Stimulated activated CD4-positive, alpha-beta T cell treated with anti-CD3 and anti-CD28 coated beads, Interleukin-15, amount 100 ng/mL, for 24 hours (primary cell): ENCODE measurements around the gene TOM1.
"Not testable (repeated sequence)": the region's sequence is repeated elsewhere in the genome, so short reads cannot be mapped to it uniquely, and the experiment has no call there.

Source experiments
- DNase-seq: peaks from one replicate; pipeline ENCODE4 v3.0.0-alpha.2; 2020

Gene TOM1

DNA sequence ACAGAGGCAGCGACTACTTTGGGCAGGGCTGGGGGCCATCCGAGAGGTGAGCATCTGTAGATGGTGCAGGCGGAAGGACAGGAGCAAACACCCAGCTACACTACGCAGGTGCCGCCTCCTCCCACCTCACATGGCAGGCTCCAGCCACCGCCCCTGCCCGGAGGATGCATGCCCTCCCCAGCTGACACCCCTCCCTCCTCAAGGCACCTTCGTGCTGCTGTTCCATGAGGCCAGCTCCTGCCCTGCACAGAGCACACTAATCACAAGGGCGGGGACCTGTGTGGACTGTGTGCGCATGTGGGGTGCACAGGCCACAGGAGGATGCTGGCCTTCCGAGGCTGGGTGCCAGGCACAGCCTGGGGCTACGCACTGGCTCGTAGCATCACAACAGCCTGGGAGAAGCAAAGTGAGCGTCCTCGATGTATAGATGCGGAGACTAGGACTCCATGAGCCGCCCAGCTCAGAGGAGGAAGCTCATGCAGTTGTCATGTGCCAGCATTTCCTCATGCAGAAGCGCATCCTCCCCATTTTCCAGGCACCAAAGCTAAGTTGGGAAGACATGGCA is 48.4 kb downstream of the TOM1 start:
- no peak for DNase-seq

DNA sequence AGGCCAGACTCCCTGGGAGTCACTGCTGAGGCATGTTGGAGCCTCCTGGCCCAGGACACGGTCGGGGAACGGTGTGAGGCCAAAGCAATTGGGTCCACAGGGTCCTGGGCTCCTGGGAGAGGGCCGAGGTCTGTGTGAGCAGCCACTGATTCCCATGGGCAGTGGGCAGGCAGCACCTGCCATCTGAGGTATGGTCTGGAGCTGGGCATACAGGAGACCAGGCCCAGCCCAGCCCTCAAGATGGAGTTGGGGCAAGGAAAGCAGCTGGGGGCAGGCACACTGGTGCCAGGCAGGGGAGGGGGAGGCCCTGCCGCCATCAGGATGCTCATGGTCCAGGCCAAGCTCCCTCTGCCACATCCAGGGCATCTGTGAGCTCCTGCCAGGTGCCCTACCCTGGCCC is 49.0 kb downstream of the TOM1 start:
- DNase-seq: no peak

DNA sequence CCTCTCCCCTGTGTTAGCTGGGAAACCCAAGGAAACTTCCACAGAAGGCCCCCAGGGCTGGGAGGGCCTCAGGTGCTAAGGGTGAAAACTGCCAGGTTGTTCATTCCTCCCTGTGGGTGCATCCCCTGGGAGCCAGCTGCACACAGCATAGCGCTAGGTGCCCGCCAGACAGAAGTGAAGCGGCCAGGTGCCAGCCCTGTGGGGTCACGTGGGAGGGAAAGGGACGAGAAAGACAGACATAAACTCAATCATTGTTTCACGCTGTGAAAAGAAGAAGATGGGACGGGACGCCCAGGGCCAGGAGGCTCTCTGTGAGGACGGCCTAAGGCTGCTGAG is 49.6 kb downstream of the TOM1 start:
- DNase-seq: no peak

DNA sequence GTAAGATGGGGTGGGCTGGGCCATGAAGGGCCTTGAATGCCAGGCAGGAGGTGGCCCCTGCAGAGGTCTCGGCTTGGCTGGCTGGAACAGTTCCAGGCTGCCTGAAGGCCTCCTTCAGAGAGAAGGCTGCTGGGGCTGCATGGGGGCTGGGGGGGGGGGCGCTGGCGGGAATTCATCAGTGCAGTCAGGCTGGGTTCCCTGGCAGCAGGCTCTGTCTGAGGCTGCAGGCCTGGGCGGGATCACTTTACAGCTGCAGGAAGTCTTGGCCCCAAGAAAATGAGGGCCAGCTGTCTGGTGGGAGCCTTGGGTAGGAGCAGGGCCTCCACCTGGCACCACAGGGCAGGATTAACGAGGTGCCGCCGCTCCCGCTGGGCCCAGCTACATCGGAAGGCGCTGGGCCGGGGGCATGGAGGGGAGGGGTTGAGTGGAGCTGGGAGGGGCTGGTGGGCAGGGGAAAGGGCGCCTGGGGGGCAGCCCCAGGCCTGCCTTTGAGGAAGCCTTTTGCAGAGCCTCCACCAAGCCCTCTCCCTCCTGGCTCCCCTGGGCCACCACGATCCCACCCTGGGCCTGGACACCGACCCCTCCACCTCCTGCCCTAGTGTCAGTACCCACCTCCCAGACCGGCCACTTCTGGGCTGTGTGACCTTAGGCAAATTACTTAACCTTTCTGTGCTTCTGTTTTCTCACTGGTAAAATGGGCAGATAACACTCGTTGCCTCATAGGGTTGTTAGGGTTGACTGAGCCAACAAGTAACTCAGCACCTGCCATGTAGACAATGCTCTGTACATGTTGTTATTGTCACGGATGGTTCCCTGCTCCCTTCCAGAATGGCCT is 50.2 kb downstream of the TOM1 start:
- DNase-seq: no peak

DNA sequence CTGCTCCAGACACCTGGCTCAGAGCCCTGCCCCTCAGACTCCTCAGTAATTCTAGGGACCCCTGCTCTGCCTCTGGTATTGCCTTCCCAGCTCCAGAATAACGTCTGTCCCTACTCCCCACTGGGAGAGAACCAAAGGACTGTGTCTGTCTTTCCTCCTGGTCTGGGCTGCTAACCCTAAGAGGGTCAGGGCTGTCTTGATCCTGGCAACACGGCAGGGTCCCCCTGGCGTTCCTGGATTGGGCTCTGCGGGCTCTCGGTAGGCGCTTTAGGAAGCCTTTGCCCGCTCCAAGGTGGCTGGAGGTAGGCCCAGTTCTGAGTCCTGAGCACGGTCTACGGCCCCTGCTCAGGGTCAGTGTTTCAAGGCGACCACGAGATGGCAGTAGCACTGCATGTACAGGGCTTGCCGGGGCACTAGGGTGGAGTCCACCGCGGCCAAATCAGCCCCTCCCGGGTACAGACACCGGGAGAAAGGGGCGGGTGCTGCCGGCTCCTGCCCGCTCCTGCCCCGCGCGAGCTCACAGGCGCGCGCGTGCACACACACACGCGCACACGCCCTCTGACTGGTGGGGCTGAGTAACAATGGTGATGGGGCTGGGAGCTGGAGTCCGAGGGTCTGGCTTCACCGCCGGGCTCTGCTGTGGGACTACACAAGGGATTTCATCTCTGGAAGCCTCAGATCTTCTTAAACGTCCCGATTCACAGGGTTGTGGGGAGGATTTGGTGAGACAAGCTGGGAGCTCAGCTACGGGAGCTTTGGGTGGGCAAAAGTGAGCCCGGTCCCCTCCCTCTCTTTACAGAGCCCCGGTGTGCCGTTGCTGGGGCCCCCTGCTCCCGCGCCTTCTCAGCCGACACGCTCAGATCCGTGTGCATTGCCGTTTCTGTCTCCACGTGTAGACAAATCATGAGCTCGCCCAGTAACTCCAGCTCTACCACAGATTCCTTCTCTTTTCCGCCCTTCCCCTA is 51.1 kb downstream of the TOM1 start:
- peak; percentile 94 for DNase-seq

DNA sequence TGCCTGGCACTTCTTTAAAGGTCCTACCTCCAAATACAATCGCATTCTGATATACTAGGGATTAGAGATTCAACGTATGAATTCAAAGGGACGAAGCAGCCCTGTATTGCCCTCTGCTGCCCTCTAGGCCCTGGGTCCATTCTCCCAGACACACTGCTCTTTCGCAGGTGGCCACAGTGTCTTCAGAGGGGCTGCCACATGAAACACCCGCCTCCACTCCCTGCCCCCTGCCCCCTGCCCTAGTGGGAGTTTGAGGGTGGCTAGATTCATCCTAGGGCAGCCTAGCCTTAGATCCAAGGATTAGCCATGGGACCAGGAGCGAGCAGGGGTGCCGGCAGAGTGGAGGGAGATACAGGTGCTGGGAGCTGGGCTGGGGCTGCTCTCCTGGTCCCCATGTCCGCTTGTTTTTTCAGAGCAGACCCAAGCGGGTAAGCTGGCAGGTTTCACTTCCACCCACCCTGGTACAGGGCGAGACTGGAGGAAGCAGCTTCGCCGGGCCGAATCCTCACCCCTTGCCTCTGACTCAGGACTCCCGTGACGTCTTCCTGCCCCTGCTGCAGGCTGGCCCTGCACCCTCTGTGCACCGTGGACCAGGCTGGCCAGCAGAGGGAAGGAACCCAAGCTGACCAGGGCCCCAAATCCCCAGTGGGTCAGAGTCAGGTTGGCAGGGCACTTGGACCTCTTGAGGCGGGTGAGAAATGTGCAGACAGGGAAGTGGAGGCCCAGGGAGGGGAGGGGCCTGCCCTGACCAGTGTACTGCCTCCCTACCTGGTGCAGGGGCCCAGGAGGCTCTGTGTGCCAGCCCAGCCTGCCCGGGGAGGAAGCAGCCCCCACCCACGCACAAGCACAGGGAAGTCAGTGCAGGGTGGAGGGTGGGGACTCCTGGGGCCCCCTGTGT is 52.8 kb downstream of the TOM1 start:
- peak; percentile 80 for DNase-seq

DNA sequence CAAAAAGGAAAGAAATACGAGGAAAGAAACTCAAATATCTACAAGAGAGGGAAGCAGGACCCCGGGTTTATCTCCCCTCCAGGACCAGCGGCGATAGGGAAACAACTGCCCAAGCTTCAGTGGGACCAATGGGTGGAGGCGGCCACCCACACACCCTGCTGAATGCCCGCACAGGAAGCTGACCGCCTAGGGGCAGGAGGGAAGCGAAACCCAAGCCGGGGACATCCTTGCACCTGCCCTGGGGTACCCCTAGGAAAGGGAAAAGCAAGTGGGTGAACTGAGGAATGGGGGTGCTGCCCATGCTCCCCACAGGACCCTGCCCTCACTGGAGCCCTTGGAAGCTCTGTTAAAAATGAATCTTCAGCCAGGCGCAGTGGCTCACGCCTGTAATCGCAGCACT is 53.6 kb downstream of the TOM1 start:
- no peak for DNase-seq

DNA sequence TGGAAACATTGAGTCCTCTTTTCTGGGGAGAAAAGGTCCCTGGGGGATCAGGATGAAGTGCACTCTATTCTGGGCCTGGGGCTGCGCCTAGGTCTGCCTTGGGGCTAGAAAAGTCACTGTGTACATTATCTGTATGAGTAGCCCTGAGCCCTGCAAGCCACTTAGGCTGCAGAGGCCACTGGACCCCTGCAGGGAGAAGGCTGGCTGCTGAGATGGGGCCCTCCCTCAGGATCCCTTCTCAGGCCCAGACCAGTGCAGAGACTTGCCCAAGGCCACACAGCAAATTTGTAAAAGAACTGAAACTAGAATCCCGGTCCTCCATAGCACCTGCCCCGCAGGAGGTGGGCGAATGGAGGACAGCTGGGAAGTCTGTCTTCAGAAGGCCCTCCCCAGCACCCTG is 54.4 kb downstream of the TOM1 start:
- DNase-seq: no peak

DNA sequence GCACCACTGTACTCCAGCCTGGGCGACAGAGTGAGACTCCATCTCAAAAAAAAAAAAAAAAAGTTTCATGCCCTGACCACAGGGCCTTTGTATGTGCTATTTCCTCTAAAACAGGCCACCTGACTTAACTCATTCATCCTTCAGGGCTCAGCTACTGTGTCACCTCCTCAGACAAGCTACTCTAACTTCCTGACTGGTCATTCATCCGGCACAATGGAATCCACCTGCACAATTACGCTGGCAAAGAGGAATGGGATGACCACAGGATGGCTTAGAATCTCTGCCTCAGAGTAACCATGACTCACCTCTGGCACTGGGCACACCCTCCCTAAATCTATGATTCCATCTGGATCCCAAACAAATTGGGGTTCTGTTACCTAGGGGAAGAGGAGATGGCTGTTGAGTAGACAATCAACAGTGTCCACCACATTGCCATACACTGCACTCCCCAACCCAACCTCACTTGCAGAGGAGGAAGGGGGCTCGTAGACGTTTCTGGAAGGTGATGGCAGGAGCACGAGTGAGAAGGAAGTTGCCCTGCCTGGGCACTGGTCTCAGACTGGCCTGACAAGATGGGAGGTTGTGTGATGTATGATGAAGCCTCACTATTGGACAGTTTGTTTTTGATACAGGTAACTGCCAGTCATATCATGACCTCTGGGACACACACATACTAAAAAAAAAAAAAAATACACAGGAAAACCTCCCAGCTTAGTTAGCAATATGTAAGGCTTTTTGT is 58.4 kb downstream of the TOM1 start:
- DNase-seq: no peak

DNA sequence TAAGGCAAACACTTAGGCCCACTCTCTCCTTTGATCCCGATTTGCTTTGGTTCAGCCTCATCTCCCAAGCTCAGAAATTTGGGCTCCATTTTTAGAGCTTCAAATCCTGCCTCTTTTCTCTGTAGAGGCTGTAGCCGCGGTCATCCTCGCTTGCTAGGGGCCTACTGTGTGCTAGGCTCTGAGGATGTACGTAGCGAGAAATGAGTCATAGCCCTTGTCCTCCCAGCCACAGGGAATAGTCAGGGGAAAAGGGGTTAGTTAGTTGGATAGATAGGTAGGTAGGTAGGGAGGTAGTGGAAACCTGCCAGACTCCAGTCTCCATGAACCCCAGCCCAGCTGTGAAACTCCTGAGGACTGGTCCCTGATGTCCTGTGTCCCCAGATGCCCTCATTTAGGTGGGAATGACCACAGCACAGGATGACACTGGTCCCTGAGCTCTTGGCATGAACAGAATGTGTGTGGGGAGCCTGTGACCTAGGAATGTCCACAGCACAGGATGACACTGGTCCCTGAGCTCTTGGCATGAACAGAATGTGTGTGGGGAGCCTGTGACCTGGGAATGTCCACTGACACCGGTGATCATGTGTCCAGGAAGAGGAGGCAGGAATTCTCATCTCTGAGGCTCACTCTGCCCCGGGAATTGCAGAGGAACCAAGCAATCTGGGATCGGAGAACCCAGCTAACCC is 59.8 kb downstream of the TOM1 start:
- no peak for DNase-seq

DNA sequence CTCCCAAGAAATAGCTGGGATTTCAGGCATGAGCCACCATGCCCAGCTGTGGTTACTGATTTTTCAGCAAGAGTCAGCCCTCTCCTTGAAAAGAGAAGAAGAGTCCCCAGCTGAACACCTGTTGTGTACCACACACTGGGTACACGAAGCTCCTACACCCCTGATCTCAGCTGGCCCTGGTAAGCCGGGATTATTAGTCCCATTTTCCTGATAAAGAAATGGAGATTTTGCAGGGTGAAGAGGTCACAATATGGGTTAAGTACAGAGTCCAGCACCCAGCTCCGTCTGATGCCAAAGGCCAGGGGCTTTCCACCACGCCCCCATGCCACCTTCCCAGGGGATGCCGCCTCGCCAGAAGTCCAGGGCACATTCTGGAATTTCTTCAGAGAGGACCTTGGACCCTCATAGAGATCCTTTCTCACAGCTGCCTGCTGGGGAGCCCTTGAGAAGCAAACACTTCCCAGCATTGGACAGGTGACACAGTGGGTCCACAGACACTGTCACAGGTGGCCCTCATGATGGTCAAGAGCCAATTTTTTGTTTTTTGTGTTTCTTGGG is 61.4 kb downstream of the TOM1 start:
- no peak for DNase-seq

DNA sequence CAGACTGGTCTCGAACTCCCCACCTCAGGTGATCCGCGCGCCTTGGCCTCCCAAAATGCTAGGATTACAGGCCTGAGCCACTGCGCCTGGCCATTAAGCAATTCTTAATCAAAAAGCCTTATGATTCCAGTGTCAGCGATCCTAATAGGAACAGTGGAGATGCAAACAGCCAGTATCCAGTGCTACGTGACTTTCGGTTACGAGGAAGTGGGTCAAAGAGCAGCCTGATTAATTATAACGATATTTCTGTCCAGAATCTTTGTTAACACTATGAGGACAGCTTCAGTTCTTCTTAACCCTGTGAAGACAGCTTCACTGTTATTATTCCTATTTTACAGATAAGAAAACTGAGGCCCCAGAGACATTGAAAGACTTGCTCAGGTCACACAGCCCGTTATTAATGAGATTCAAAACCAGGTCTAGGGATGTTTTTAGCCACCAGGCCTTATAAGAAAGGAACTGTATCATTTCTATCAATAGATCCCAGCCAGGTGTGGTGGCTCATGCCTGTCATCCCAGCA is 63.9 kb downstream of the TOM1 start:
- no peak for DNase-seq

DNA sequence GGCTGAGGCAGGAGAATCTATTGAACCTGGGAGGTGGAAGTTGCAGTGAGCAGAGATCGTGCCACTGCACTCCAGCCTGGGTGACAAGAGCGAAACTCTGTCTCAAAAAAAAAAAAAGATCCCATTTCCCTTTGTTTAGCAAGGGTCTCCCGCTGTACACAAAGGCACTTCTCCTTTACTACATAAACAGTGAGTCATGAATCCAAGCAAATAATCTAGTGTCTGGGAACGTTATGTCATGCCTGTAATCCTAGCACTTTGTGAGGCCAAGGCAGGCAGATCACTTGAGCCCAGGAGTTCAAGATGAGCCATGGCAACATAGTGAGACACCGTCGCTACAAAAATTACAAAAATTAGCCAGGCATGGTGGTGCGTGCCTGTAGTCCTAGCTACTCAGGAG is 64.5 kb downstream of the TOM1 start:
- not testable (repeated sequence) for DNase-seq

DNA sequence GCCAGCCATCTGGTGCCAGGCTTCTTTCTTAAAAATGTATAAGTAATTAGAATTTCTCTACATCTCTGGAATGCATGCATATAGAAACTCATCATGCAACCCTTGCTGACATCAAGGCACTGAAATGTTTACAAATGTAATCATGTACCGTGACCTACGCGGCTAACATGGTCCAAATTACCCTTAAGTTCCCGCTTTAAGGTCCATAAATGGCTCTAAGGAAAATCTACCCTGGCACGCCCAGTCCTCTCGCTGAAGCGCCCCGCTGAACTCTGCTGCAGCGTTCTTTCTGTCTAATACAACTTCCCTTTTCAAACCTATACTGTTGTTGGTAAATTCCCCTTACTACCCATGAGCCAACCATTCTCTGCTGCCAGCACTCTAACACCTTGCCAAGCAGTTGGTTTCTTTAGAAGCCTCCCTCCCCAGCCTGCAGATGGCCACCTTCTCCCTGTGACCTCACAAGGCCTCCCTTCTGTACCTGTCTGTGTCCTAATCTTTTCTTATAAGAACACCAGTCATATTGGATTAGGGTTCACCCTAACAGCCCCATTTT is 67.7 kb downstream of the TOM1 start:
- no peak for DNase-seq

DNA sequence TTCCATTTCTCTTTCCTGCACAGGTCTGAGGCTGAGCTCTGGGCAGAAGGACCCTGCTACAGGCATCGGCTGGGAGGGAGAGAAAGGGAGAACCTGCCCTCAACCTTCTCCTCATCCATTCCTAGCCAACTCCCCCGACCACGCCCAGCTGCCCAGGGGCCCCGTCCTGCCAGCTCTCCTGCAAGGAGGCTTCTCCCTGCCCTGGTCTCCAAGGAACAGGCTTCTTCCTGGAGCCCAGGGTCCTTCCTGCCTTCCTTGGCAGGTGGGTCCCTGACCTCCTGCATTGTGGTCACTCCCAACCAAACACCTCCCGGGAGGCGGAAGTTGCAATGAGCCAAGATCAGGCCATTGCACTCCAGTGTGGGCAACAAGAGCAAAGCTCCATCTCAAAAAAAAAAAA is 68.7 kb downstream of the TOM1 start:
- no peak for DNase-seq

DNA sequence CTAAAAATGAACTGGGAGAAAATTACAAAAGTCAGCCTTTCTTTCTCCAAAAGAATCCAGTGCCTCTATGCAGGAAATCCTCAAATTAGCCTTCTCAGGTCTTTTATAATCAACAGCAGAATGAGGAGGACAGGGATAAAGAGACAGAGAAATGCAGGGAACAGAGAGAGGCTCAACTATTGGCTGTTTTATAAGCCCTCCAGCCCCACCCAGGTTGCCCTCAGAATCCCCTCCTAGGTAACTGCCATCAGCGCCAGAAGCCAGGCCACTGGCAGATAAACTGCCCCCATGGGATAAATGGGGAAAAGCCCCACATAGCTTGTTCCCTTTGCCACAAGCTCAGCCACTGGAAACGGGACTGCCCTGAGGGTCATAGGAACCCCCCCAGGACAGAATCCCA is 70.3 kb downstream of the TOM1 start:
- no peak for DNase-seq

DNA sequence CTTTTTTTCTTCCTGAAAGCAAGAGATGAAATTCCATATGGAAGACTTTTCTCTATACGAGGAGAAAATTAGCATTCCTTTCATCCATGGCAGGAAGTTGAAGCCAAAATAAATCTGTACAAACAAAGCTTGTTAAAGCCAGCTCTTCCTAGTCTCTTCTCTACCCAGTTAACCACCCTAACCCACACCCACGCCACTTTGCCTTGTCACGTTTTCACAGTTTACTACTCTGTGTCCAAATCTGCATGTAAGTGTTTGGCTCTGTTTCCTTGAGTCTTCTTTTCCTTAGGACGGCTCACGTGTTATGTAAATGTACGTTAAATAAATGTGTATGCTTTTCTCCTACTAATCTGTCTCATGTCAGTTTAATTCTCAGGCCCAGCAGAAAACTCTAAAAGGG is 74.1 kb downstream of the TOM1 start:
- no peak for DNase-seq

DNA sequence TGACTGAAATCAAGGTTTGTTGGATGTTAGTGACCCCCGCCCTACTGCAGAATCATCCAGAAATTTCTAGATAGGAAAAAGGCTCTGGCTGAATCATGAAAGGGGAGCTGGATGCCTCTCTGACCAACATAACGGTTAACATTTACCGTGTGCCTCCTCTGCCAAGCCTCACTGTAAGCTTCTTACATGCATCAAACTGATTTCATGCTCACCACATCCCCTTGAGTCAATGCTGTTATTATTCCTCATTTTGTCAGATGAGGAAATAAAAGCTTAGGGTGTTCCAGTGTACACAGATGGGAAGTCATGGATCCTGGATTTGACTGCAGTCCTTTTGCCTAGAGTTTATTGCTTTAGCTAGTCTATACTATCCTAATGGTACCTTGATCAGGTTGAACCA is 75.3 kb downstream of the TOM1 start:
- no peak for DNase-seq

DNA sequence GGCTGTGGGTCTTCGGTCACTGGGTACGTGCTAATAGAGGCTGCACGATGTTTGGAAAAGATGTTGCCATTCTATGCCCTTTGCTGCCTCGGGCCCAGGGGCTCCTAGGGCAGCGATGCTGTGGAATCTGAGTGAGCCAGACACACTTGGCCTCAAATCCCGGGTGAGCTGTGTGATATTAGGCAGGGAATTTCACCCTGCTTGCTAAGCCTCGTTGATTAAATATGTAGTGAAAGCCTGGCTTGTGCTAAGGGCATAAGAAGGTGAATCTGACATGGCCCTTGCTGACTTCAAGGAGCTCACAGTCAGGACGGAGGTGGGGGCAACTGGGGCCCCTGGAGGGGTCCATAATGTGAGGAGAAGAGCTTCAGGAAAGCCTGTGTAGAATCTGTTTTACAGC is 75.8 kb downstream of the TOM1 start:
- DNase-seq: no peak

DNA sequence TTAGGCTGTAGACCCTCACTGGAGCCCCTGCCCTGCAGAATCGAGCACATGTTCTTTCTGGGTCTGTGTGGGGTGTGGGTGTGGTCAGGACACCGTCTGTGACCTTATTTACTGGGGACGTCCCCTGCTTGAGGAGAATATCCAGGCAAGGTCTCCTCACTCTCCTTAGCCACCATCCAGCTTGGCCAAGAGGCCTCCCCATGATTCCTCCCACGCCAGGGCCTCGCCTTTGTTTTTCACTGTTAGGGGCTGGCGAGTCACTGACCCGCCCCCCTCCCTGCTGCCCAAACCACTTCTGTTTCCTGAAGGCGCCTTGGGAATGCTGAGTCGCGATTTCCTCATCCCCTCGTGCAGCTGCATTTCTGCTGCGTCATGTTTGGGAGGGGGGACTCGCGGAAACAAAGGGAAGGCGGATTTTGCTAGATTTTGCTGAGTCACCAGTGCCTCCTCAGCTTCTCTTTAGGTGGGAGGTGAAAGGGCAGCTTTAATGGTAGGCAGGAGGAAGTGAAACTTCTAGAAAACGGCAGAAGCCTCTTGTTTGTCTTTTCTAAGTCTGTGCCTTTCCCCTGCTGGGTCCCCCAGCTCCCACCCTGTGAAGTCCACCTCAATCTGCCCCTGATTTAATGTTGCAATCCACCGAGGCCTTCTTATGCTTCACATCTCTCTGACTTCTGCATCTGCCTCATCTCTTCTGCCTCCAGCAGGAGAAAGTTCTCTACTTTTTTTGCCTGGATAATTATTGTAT is 77.2 kb downstream of the TOM1 start:
- DNase-seq: peak; percentile 51
